IPS-NIHi11 (cell line): Measurements from ENCODE around the gene GTF2F1.
A peak's percentile ranks its signal among the peaks of the same experiment; 100 is the strongest.
"Not testable (repeated sequence)": the region's sequence is repeated elsewhere in the genome, so short reads cannot be mapped to it uniquely, and the experiment has no call there.

Experiments
- DNase-seq: peaks from one replicate; pipeline ENCODE4 v3.0.0; 2012; ENCODE audit warnings: mixed read lengths, low spot score

The GTF2F1 gene

GRCh38 chr19:6417713-6418561 is 25.0 kb upstream of the GTF2F1 start:
- peak; percentile 75 for DNase-seq

- no peak for DNase-seq
Observed at GRCh38 chr19:6416658-6417405, 23.9 kb upstream of the GTF2F1 start.

DNA sequence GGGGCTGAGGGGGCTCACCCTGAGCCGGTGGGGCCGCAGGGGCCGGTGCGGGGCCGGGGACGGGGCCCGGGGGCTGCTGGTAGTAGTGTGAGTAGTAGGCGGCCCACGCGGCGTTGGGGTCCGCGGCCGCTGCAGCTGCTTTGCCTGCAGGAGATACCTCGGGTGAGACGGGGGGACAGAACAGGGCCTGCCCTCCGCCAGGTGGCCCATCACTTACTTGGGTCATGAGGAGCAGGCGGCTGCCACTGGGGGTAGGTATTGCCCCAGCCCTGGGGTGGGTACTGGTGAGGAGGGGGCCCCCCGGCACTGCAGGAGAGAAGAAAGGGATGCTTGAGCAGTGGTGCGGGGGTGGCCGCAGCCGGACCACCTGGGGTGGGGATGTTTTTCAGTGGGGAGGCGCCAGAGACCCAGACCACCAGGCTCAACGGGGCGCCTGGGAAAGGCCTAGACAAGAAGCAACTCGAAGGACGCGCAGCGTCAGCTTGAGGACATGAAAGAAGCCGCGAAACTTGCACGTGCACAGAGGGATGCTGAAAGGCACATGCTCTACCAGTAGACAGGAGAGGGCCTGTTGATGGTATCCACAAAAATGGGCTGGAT is 22.7 kb upstream of the GTF2F1 start:
- DNase-seq = no peak

DNA sequence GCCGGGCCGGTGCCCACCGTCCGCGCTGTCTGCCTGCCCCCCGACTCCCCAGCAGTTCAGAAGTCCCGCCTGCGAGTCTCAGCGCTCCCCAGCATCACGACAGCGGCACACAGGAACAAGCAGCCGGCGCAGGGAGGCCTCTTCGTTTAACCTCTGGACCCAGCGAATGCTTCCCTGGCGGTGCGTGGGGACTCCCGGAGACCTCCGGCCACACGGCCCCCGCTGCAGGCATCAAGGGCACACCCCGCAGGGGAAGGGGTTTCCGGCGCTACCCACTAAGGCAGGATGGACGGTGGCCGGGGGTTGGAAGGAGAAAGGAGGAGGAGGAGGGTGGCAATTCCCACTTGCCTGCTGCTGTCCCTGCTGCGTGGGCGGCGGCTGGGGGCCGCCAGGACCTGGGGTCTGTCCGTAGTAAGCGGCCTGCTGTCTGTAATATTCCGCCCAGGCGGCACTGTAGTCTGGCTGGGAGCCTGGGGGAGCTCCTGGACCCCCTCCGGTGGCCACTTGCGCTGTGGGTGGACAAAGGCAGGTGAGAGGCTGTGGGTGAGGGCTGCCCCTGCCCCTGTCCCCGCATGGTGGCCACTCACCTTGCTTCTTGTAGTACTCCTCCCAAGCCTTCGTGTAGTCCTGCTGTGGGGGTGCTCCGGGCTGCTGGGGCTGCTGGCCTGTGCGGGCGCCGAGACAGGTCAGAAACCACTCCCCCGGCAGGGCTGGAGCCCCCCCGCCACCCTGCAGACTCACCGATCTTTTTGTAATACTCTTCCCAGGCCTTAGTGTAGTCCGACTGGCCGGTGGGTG is 22.0 kb upstream of the GTF2F1 start:
- DNase-seq = no peak

DNA sequence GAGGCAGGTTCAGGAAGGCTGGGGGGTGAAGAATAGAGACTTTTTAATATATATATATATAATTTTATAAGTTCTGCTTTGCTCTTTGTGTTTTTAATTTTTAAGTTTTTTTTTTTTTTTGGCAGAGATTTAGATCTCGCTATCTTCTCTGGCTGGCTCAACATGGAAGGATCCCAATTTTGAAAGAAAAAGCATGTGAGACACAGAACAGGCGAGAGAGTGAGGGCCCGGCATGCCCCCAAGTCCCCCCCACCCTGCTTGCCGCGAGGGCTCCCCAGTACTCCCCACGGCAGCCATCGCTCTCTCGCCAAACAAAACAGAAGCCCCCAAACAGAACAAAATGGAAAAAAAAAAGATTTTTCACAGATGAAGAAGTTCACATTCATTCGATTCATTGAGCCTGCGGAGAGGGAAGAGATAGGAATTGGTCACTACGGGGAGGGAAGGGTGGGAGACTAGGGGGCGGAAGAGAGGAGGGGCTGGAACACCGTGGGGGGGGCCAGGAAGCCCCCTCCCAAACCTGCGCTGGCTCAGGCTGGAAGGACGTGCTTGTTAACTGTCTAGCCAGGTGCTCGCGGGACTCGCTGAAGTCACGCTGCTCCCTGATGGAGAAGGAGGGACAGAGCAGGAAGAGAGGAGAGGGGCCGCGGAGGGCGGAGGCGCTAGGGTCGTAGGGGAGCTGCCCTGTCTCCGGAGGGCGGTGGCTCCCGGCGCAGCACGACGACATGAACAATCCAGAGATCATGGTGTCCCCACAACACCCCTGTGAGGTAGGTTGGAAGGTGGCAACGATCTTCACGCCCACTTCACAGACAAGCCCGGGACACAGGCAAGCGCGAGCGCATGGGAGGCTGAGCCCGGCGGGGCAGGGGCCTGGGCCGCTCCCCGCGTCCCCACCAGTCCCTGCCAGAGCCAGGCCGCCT is 21.0 kb upstream of the GTF2F1 start:
- peak; percentile 61 for DNase-seq

- DNase-seq = no peak
Observed at GRCh38 chr19:6413291-6413690, 20.3 kb upstream of the GTF2F1 start.

DNA sequence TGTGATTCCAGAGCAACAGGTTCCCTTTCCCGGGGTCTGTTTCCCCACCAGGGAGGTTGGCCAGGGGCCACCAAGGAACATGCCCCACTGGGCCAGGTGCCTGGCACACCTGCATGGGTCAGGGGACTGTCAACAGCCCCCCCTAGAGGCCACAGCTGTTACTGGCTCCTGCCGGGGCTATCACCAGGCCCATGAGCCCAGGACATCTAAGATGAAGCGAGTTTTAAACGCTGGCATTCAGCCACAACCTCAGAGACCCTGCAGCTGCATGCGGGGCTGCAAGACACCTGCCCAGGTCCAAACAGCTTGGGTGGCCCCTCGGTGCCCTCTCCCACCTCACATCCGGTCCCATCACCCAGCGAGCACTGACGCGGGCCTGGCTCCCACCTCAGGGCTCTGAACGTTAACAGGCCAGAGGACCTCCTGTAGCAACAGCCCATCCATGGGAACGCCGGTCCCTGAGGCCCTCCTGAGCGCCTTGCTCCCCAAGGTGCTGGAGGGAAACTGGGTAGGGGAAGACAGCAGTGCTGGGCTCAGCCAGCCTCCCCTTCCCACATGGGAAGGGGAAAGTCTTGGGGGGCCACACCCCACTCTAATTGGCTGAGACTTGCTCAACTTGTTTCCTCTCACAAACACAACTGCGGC is 19.6 kb upstream of the GTF2F1 start:
- peak; percentile 90 for DNase-seq

- no peak for DNase-seq
Observed at GRCh38 chr19:6412061-6412446, 19.1 kb upstream of the GTF2F1 start.

DNA sequence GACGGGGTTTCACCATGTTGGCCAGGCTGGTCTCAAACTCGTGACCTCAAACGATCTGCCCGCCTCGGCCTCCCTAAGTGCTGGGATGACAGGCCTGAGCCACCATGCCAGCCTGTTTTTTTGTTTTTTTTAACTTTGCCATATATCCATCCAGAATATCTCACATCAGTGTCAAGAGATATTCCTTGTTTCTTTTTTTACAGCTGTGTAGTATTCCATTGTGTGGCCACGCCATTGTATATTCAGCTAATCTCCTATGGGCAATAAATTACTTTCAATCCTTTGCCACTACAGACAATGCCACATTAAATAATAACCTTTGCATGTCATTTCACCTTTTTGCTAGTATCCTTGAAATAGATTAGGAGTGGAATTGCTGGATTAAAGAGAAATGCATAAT is 16.4 kb upstream of the GTF2F1 start:
- no peak for DNase-seq

DNA sequence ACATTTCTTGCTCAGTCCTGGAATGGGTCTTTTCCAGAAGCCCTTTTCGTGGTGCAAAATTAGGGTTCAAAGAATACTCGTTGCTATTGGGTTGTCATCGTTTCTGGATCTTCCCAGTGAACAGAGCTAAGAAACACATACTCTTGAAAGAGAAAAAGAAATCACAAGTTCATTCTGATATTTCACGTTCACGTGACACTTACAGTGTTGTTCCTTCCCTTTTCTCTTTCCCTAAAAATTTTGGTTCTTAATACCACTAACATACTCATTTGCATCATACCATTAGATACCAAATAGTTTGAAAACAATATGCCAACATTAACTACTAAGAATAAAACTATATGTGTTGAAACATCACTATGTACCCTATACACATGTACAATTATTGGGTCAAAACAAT is 13.4 kb upstream of the GTF2F1 start:
- DNase-seq = no peak

DNA sequence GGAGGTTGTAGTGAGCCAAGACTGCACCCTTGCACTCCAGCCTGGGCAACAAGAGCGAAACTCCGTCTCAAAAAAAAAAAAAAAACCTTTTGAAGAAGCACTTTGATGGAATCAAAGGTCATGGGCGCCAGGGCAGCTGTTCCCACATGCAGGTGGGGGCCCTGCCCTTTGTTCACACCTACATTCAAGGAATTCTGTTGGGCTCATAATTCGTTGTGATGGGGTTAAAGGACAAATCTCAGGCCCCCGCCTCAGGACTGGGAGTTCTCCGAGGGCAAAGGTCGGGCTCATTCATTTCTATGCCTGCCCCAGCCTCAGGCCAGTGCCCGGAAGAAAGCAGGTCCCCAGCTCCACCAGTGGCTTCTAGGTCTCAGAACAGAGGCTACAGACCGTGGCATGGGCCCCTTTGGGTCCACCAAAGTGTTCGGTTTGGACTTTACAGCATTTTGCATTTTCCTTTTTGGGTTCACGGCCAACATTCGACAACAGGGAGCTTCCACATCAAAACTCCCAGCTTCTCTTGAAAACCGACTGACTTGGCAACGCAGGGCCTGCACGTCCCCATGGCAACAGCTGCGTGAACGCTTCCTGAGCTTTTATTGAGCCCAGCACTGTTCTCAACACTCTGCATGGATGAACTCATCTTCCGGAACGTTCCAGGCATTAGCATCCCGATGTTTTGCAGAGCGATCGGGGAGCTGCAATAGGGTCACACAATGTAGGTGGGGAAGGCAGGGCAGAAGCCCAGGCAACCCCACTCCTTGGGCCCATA is 10.1 kb upstream of the GTF2F1 start:
- DNase-seq = no peak

DNA sequence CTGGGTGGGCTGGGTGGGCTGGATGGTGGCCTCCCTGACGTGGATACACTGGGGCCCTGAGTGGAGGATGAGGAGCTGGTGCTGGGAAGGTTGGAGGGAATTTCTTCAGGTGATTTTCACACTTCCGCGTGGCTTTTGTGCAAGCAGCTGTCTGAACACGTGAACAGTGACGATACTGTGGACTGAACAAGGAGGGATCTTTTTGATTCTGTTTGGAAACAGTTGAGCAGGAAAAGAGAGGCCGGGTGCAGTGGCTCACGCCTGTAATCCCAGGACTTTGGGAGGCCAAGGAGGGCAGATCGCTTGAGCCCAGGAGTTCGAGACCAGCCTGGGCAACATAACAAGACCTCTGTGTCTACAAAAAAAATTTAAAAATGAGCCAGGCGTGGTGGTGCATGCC is 9.1 kb upstream of the GTF2F1 start:
- no peak for DNase-seq

DNA sequence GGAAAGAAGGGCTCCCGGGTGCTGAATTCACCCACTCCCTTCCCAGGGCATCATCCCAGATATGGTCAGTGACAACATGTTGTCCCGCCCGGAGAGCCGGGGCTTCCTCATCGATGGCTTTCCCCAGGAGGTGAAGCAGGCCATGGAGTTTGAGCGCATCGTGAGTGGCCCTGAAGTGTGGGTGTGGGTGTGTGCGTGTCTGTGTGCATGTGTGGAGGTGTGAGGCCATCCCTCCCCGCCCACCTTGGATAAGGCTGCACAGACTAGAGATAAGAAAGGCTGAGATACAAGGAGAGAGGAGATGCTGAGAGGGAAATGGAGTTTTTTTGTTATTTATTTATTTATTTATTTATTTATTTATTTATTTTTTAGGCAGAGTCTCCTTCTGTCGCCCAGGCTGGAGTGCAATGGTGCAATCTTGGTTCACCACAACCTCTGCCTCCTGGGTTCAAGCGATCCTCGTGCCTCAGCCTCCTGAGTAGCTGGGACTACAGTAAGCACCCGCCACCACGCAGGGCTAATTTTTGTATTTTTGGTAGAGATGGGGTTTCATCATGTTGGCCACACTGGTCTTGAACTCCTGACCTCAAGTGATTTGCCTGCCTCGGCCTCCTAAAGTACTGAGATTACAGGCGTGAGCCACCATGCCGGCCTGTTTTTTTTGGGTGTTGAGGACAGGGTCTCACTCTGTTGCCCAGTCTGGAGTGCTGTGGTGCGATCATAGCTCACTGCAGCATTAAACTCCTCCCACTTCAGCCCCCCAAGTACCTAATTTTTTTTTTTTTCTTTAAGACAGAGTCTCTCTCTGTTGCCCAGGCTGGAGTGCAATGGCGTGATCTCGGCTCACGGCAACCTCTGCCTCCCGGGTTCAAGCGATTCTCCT is 7.3 kb upstream of the GTF2F1 start:
- DNase-seq = not testable (repeated sequence)

GRCh38 chr19:6396305-6396704 is 3.3 kb upstream of the GTF2F1 start:
- no peak for DNase-seq

- DNase-seq = peak; percentile 44
Observed at GRCh38 chr19:6394831-6395230, 1.9 kb upstream of the GTF2F1 start.

- no peak for DNase-seq
Observed at GRCh38 chr19:6393983-6394412, 1.0 kb upstream of the GTF2F1 start.

DNA sequence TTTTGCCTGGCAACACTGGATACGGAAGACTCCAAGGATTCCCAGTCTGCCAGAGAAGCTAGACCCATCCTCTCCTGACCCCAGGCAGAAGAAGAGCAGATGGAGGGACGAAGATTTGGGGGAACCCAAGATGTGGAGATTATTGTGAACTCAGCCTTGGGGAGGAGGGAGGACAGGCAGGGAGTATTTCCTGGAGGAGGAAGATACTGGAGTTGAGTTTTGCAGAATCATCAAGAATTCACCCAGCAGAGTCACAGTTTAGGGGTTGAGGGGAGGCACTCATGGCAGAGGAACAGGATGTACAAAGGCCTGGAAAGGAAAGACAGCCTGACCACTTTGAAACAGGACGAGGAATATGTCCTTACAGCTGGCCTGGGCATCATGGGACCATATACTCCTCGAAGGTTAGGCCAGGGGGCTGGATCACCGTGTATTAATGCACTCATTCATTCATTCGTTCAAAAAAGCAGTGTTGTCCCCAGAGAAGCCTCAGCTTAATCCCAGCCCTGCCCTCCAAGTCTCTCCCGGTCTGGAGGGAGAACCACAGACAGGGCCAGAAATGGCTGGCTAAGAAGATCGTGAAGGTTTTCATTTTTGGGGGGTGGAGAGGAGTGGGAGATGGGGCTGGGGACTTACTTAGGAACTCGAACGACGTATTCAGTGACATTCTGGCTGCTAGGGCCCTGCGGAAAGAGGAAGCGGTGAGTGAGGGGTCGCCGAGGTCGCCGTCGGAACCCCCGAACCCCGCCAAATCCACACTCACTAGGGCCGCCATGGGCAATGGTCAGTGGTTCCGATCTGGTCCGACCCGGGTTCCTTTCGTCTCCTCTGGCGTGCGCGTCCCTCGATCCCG is 517 bp downstream of the GTF2F1 start:
- peak; percentile 3 for DNase-seq

- no peak for DNase-seq
Observed at GRCh38 chr19:6387372-6387771, 5.6 kb downstream of the GTF2F1 start.
